Measurements from ENCODE around the gene TXNRD3.
"Not testable (repeated sequence)": the region's sequence is repeated elsewhere in the genome, so short reads cannot be mapped to it uniquely, and the experiment has no call there.

Gene TXNRD3

DNA sequence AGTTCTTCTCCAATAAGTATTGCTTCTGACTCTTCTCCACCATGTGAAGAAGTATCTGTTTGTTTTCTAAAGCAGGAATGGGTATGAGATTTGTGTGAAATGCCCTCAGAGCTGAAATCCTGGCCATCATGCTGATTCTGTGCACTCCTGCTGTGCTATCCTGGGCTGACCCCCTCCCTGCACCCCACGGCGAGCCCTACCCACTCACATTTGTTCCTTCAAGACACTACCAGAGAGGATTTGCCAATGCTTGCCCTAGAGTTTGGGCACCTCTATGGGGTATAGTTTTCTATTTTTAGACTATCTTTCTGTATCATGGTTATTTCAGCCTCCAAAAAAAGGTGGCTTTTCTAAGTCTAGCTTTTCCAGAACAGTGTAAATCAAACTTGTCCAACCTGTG lies 18.5 kb downstream of the TXNRD3 start:
- no peaks in the 10 kb centered on the region for H3K27me3 ChIP-seq (replicated peaks; ENCODE audit: insufficient read depth, low read length)
- no peaks in the 10 kb centered on the region for H3K79me2 ChIP-seq (ENCODE audit: low read length)
- H3K9ac ChIP-seq (ENCODE audit: low read length): no peak overlapping the region
- no peak overlapping the region for H3K27ac ChIP-seq (ENCODE audit: low read length)
- no peak overlapping the region for H3K4me2 ChIP-seq (ENCODE audit: low read depth, low read length)
- no peaks in the 10 kb centered on the region for H3F3A ChIP-seq (ENCODE audit: insufficient read depth, low read length)
- H3K4me1 ChIP-seq (ENCODE audit: low read length): no peaks in the 10 kb centered on the region
- no peaks in the 10 kb centered on the region for H3K9me3 ChIP-seq (replicated peaks; ENCODE audit: insufficient read depth, low read length)
- no peak overlapping the region for H3K4me3 ChIP-seq (ENCODE audit: low read length)
- TF ChIP-seq, protein P1, sequence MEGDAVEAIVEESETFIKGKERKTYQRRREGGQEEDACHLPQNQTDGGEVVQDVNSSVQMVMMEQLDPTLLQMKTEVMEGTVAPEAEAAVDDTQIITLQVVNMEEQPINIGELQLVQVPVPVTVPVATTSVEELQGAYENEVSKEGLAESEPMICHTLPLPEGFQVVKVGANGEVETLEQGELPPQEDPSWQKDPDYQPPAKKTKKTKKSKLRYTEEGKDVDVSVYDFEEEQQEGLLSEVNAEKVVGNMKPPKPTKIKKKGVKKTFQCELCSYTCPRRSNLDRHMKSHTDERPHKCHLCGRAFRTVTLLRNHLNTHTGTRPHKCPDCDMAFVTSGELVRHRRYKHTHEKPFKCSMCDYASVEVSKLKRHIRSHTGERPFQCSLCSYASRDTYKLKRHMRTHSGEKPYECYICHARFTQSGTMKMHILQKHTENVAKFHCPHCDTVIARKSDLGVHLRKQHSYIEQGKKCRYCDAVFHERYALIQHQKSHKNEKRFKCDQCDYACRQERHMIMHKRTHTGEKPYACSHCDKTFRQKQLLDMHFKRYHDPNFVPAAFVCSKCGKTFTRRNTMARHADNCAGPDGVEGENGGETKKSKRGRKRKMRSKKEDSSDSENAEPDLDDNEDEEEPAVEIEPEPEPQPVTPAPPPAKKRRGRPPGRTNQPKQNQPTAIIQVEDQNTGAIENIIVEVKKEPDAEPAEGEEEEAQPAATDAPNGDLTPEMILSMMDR (IDR thresholded peaks at IDR 0.05; ENCODE audit: low read length): no peak
- no peak for TF ChIP-seq EZH2phosphoT487 (IDR thresholded peaks at IDR 0.05; ENCODE audit: low read length)
- no peak for TF ChIP-seq EZH2 (optimal IDR thresholded peaks at IDR 0.05; ENCODE audit: low read depth, low read length)
- H3K36me3 ChIP-seq (replicated peaks; ENCODE audit: insufficient read depth, low read length): no peaks in the 10 kb centered on the region
- no peak for DNase-seq
- H2AFZ ChIP-seq (ENCODE audit: low read length): no peak overlapping the region
- H4K20me1 ChIP-seq (ENCODE audit: insufficient read depth, low read length): no peaks in the 10 kb centered on the region
- no peaks in the 10 kb centered on the region for H3K9me2 ChIP-seq (replicated peaks; ENCODE audit: insufficient read depth, low read length)

DNA sequence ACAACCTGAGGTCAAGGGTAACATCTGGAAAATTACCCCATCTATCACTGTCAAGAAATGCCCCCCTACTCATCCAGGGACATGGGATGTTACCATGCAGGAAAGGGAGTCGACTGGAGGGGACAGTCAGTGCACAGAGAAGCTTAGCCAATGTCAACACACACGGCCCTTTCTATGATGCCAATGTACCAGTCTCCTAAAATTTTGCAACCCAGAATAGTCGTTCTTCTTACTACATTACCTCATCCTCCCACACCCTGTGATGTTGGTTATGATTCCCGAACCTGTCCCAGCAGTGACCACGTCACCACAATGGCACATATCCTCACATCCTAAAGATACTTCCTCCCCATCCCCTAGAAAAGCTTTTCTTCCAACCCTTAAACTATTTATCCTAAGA lies 20.1 kb downstream of the TXNRD3 start:
- H3K79me2 ChIP-seq (ENCODE audit: low read length): no peaks in the 10 kb centered on the region
- no peak overlapping the region for H3K27ac ChIP-seq (ENCODE audit: low read length)
- no peaks in the 10 kb centered on the region for H3K9me2 ChIP-seq (replicated peaks; ENCODE audit: insufficient read depth, low read length)
- H3K4me3 ChIP-seq (ENCODE audit: low read length): no peak overlapping the region
- H3K27me3 ChIP-seq (replicated peaks; ENCODE audit: insufficient read depth, low read length): no peaks in the 10 kb centered on the region
- H3K4me2 ChIP-seq (ENCODE audit: low read depth, low read length): no peak overlapping the region
- H4K20me1 ChIP-seq (ENCODE audit: insufficient read depth, low read length): no peaks in the 10 kb centered on the region
- no peaks in the 10 kb centered on the region for H3K36me3 ChIP-seq (replicated peaks; ENCODE audit: insufficient read depth, low read length)
- no peaks in the 10 kb centered on the region for H3F3A ChIP-seq (ENCODE audit: insufficient read depth, low read length)
- no peak overlapping the region for H2AFZ ChIP-seq (ENCODE audit: low read length)
- no peaks in the 10 kb centered on the region for H3K9me3 ChIP-seq (replicated peaks; ENCODE audit: insufficient read depth, low read length)
- no peaks in the 10 kb centered on the region for H3K4me1 ChIP-seq (ENCODE audit: low read length)
- H3K9ac ChIP-seq (ENCODE audit: low read length): no peak overlapping the region
- DNase-seq: no peak
- TF ChIP-seq, protein P1 (IDR thresholded peaks at IDR 0.05; ENCODE audit: low read length): no peak
- TF ChIP-seq EZH2phosphoT487 (IDR thresholded peaks at IDR 0.05; ENCODE audit: low read length) (no peak), EZH2 (optimal IDR thresholded peaks at IDR 0.05; ENCODE audit: low read depth, low read length) (no peak)

DNA sequence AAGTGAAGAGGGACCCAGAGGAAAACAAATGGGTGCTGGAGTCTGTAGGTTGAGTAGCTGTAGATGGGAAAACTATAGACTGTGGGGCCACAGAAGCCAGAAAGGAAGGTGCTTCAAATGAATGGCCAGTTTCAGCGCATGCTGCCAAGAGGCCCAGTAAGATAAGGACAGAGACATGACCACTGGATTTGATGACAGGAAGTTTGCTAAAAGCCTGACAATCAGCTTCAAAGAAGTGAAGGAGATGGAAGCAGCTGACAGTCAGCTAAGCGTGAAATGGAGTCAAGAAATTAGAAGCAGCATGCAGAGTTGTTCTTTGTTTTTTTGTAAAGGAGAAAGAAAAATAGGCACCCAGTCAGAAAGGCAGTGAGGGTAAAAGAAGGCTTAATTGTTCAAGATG lies 24.9 kb downstream of the TXNRD3 start:
- Histone ChIP-seq H3K36me3 (replicated peaks; ENCODE audit: insufficient read depth, low read length) (no peaks in the 10 kb centered on the region), H3K4me3 (ENCODE audit: low read length) (no peak overlapping the region), H3K27ac (ENCODE audit: low read length) (no peak overlapping the region), H3K9me2 (replicated peaks; ENCODE audit: insufficient read depth, low read length) (no peaks in the 10 kb centered on the region), H3K9ac (ENCODE audit: low read length) (no peak overlapping the region), H3K27me3 (replicated peaks; ENCODE audit: insufficient read depth, low read length) (no peaks in the 10 kb centered on the region), H3K4me2 (ENCODE audit: low read depth, low read length) (no peak overlapping the region), H4K20me1 (ENCODE audit: insufficient read depth, low read length) (no peaks in the 10 kb centered on the region; the same call in 1 of the 2 replicates), H2AFZ (ENCODE audit: low read length) (no peak overlapping the region), H3K79me2 (ENCODE audit: low read length) (no peaks in the 10 kb centered on the region), H3F3A (ENCODE audit: insufficient read depth, low read length) (no peaks in the 10 kb centered on the region), H3K9me3 (replicated peaks; ENCODE audit: insufficient read depth, low read length) (no peaks in the 10 kb centered on the region), H3K4me1 (ENCODE audit: low read length) (no peaks in the 10 kb centered on the region)
- no peak for DNase-seq
- TF ChIP-seq, protein P1 (IDR thresholded peaks at IDR 0.05; ENCODE audit: low read length): no peak
- TF ChIP-seq EZH2phosphoT487 (IDR thresholded peaks at IDR 0.05; ENCODE audit: low read length) (no peak), EZH2 (optimal IDR thresholded peaks at IDR 0.05; ENCODE audit: low read depth, low read length) (no peak)

DNA sequence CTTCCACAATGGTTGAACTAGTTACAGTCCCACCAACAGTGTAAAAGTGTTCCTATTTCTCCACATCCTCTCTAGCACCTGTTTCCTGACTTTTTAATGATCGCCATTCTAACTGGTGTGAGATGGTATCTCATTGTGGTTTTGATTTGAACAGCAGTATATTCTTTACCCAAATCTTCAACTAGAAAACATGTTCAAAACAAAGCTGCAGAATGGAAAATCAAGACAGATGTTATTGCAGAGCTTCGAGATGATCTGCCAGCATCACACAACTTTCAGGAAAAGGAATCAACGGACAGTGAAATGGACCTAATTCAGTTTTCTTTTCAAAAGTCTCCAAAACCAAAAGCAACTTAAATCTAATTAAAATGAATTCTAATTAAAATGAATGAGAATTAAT lies 29.2 kb downstream of the TXNRD3 start:
- H3K9me2 ChIP-seq (replicated peaks; ENCODE audit: insufficient read depth, low read length); H2AFZ ChIP-seq (ENCODE audit: low read length); DNase-seq; H4K20me1 ChIP-seq (ENCODE audit: insufficient read depth, low read length); H3K27ac ChIP-seq (ENCODE audit: low read length); H3K9me3 ChIP-seq (replicated peaks; ENCODE audit: insufficient read depth, low read length); H3K27me3 ChIP-seq (replicated peaks; ENCODE audit: insufficient read depth, low read length); H3K4me3 ChIP-seq (ENCODE audit: low read length); H3K9ac ChIP-seq (ENCODE audit: low read length); H3K4me2 ChIP-seq (ENCODE audit: low read depth, low read length); H3F3A ChIP-seq (ENCODE audit: insufficient read depth, low read length); H3K4me1 ChIP-seq (ENCODE audit: low read length); H3K36me3 ChIP-seq (replicated peaks; ENCODE audit: insufficient read depth, low read length); H3K79me2 ChIP-seq (ENCODE audit: low read length): not testable (repeated sequence)
